GM12873 (cell line): ENCODE data around the gene TRIM41.

ENCODE experiments used
- TF ChIP-seq, protein P1 (sequence below): IDR thresholded peaks from 2 replicates; pipeline ENCODE4 v1.5.1; 2012; ENCODE audit warnings: low read depth, mild to moderate bottlenecking, moderate library complexity, low read length, control low read depth; ENCODE audit not compliant: insufficient read depth; ENCODE audit errors: missing control alignments

Gene TRIM41

DNA sequence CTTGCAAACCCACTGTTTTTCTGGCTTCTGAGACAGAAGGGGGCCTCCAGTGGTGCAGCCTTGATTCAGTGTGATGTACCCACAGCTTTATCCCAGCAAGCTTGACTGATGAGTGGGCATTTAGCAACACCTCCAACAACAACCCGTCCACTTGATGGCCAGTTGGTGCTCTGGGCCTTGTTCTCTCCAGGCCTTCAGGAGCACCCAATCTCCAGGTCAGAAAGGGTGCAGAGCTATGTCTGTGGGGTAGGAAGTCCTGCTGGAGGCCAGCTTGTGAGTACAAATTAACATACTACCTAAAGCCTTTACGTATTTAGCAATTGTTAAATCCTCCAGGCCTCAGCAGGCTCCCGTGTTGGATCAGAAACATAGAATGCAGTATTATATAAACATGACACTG, 48.0 kb downstream of the TRIM41 start:
- TF ChIP-seq, protein P1, sequence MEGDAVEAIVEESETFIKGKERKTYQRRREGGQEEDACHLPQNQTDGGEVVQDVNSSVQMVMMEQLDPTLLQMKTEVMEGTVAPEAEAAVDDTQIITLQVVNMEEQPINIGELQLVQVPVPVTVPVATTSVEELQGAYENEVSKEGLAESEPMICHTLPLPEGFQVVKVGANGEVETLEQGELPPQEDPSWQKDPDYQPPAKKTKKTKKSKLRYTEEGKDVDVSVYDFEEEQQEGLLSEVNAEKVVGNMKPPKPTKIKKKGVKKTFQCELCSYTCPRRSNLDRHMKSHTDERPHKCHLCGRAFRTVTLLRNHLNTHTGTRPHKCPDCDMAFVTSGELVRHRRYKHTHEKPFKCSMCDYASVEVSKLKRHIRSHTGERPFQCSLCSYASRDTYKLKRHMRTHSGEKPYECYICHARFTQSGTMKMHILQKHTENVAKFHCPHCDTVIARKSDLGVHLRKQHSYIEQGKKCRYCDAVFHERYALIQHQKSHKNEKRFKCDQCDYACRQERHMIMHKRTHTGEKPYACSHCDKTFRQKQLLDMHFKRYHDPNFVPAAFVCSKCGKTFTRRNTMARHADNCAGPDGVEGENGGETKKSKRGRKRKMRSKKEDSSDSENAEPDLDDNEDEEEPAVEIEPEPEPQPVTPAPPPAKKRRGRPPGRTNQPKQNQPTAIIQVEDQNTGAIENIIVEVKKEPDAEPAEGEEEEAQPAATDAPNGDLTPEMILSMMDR = no peak

DNA sequence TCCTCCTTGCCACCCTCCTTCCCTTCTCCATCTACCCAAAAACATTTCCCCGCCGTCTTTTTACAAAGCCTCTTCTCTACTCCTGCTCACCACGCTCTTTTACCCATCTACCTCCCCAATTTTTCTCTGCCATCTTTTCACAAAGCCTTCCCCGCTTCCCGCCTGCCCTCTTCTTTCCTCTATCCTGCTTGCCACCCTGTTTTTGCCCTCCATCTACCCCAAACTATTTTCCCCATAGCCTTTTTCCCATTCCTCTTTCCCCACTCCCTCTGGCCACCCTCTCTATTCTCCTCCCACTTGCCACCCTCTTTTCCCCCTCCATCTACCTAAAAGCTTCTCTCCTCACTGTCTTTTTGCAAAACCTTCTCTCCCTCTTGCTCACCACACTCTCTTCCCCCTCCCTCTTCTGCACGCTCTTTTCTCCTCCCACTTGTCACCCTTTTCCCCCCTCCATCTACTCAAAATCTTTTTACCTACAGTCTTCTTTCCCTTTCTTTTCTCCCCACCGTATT, 57.2 kb downstream of the TRIM41 start:
- TF ChIP-seq, protein P1 = no peak

DNA sequence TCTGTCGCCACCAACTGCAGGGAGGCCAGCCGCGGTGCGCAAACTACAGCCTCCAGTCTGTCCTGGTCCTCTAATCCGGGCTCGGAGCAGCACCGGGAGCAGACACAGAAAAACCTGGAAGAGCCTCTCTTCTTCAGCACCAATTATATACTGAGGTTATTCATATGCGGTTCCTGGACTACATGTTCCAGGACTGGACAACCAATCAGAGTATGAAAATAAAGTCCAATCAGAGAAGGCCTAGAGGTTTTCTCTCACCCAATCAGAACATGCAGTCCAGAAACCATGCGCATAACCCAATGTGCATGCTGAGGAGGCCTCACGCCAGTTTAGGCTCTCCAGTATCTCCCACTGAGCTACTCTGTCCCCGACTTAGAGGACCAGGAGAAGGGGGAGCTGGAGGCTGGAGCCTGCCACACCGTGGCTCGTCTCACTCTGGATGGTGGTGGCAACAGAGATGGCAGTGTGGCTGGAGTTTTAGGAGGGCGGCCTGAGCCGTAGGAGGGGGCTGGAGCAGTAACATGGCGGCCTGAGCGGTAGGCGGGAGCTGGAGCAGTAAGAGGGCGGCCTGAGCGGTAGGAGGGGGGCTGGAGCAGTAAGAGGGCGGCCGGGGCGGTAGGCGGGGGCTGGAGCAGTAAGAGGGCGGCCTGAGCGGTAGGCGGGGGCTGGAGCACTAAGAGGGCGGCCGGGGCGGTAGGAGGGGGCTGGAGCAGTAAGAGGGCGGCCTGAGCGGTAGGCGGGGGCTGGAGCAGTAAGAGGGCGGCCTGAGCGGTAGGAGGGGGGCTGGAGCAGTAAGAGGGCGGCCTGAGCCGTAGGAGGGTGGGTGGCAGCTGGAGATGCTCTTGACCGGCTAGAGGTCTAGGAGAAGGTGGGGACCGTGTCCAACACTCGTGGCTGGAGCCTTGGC, 58.2 kb downstream of the TRIM41 start:
- TF ChIP-seq, protein P1 = no peak

DNA sequence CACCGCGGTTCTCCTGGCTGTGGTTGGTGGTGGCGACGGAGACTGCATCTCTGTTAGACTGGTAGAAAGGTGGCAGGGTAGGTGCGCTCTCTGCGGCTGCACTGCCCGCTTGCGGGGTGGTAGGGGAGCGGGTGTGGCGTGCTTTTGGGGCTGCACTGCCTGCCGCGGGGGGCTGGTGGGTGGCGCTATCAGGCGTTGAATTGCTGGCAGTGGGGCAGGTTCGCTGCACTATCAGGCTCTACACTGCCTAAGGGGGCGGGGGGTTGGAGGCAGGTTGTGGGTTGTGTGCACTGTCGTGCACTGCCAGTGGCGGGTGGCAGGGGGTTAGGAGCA, 58.9 kb downstream of the TRIM41 start:
- TF ChIP-seq, protein P1 = no peak

DNA sequence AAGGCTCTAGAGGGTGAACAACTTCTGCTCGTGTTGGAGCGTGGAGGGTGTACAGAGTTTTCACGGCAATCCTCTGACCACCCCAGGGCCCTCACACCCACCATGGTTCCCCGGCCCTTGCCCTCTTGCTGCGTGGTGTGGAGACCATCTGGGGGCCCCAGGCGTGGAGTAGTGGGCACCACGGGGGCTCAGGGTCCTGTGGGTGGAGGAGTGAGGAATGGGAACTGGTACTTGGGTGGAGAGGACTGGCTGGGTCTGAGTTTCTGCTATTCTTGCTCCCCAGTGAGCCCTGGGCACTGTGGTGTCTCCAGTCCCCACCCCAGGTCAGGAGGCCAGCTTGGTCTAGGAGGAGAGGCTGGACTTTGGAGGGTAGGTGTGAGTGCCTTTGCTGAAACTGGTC, 59.8 kb downstream of the TRIM41 start:
- TF ChIP-seq, protein P1 = no peak

DNA sequence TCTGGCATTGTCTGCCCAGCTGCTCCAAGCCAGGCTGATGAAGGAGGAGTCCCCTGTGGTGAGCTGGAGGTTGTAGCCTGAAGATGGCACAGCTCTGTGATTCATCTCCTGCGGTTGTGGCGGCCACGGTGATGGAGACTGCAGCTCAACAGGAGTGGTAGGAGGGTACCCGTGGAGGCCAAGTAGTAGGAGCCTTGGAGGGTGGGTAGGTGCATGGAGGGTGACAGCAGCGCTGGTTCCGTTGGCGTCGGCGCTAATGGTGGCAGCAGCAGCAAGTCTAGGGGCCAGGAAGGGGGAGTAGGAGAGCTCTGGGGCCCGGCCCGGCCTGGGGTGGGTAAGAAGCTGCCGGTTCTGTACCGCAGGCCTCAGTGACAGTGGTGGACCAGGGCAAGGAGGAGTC, 60.3 kb downstream of the TRIM41 start:
- TF ChIP-seq, protein P1 = no peak

DNA sequence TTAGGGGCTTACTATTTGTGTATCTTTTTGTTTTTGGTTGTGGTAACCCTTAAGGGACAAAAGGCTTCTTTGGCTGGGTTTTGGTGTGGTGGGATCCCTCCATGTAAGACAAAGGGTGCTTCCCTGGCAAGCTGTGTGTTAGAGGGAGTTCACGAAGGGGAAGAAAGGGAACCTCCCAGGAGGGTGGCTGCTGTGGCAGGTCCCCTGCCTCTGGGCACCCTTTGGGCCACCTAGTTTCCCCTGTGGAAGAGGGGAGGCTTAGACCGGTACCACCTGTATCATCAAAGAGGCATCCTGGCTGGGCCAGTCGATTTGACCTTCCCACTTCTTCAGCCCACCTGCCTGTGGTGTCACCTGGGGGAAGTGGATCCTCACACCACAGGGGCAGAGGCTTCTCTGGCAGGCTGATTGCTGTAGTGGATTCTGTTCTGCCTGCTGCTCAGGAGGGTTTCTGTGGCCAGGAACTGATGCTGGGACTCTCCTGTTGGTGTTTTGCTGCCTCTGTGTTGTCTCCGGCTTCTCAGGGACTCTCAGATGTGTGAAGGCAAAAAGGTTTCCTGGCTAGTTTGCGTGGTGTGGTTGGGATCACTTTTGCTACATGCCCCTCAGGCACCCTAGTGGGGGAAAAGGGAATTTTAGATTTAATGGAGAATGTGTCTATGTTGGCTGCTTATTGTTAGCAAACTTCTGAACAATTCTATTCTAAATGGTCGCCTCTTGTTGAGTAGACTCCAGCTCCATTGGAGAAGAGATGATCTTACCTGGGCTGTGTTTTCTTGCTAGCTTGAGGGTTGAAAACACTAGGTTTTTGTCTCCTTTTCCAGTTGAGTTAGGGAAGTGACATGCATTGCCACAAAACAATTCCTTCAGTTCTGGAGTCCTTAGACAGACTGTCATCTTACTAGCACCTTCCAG, 61.0 kb downstream of the TRIM41 start:
- TF ChIP-seq, protein P1 = peak; percentile 25
